B cell (primary cell): ENCODE measurements around the gene DPP4. TPM values are rescaled to one million over a fixed set of nuclear protein-coding genes. Genes with fewer than 3 reads are reported as not detected.

ENCODE experiments used
- ATAC-seq: fragments of 200-7000 bp; cut with Tn5 transposase; one replicate; pipeline ENCODE4 v1.10.0; 2021; ENCODE audit warnings: low read depth, mild to moderate bottlenecking, moderate number of reproducible peaks, moderate library complexity
- CTCF ChIA-PET: fragments of 350-600 bp; sonication (Branson Sonifier 250); formaldehyde crosslinking; loops from one replicate; lab custom pipeline; 2021; ENCODE audit warnings: antibody characterized with exemption, inconsistent platforms; lab: Charles Lee
- POLR2A ChIA-PET: fragments of 350-600 bp; sonication (Branson Sonifier 250); formaldehyde crosslinking; loops from one replicate; lab custom pipeline; 2021; ENCODE audit warnings: antibody characterized with exemption; lab: Charles Lee
- DNase-seq: peaks from one replicate; pipeline ENCODE4 v3.0.0; 2013
- H2AFZ ChIP-seq: 2 replicates; pipeline ENCODE4 v1.6.1; 2012; ENCODE audit warnings: mild to moderate bottlenecking, low read depth, low read length; ENCODE audit not compliant: insufficient read depth, poor library complexity, severe bottlenecking
- H3K27ac ChIP-seq, 2 donors: 1 replicate in 1 of 2; 2 replicates in 1 of 2; pipeline ENCODE4 v1.5.1; 2012 to 2013; ENCODE audit warnings: low read length in 2 of 2, mild to moderate bottlenecking in 2 of 2, moderate library complexity in 1 of 2
- H3K27me3 ChIP-seq, 4 experiments: fragments of 200-600 bp in 1 of 4; sonication (generic) in 1 of 4; replicated peaks in 1 of 4; 1 replicate in 2 of 4; 2 replicates in 2 of 4; pipeline versions ENCODE4 v1.6.1 to v1.7.0; 2013 to 2016; ENCODE audit warnings: low read length in 3 of 4, mild to moderate bottlenecking in 2 of 4, mixed read lengths in 1 of 4, moderate library complexity in 1 of 4; ENCODE audit not compliant: insufficient read depth in 4 of 4, control insufficient read depth in 3 of 4; ENCODE audit errors: control extremely low read depth in 1 of 4
- H3K36me3 ChIP-seq, 2 experiments: replicated peaks in 1 of 2; 1 replicate in 1 of 2; 2 replicates in 1 of 2; pipeline versions ENCODE4 v1.6.1 to v1.7.1; 2013; ENCODE audit warnings: low read length in 1 of 2; ENCODE audit not compliant: insufficient read depth in 2 of 2, control insufficient read depth in 1 of 2; ENCODE audit errors: control extremely low read depth in 1 of 2, extremely low read depth in 1 of 2
- H3K4me1 ChIP-seq, 2 donors: fragments of 200-600 bp in 1 of 2; sonication (generic) in 1 of 2; 1 replicate in 1 of 2; 2 replicates in 1 of 2; pipeline versions ENCODE4 v1.5.1 to v1.6.1; 2013 to 2017; ENCODE audit warnings: low read length in 2 of 2; ENCODE audit not compliant: control insufficient read depth in 2 of 2, insufficient read depth in 2 of 2
- H3K4me2 ChIP-seq: replicated peaks from 2 replicates; pipeline ENCODE3; 2012; ENCODE audit warnings: mild to moderate bottlenecking, low read depth, low read length; ENCODE audit not compliant: poor library complexity, severe bottlenecking
- H3K4me3 ChIP-seq, 5 experiments: fragments of 200-600 bp in 1 of 5; sonication (generic) in 1 of 5; 1 replicate in 3 of 5; 2 replicates in 2 of 5; pipeline versions ENCODE4 v1.5.1 to v1.7.0; 2011 to 2016; ENCODE audit warnings: low read length in 4 of 5, mild to moderate bottlenecking in 4 of 5, low read depth in 2 of 5, control low read depth in 1 of 5, moderate library complexity in 1 of 5; ENCODE audit not compliant: insufficient read depth in 1 of 5; ENCODE audit errors: control extremely low read depth in 1 of 5, extremely low read depth in 1 of 5
- H3K79me2 ChIP-seq: fragments of 200-600 bp; sonication (generic); one replicate; pipeline ENCODE4 v1.6.0; 2016; ENCODE audit warnings: low read length; ENCODE audit not compliant: control insufficient read depth, insufficient read depth
- H3K9ac ChIP-seq: fragments of 200-600 bp; sonication (generic); 2 replicates; pipeline ENCODE4 v1.6.1; 2017; ENCODE audit warnings: mild to moderate bottlenecking, low read length, moderate library complexity
- H3K9me3 ChIP-seq, 3 donors: one replicate each; pipeline versions ENCODE4 v1.6.1 to v1.7.1; 2013; ENCODE audit warnings: low read length in 2 of 3; ENCODE audit not compliant: control insufficient read depth in 2 of 3, insufficient read depth in 1 of 3; ENCODE audit errors: control extremely low read depth in 1 of 3
- H4K20me1 ChIP-seq: 2 replicates; pipeline ENCODE4 v1.6.0; 2012; ENCODE audit warnings: mild to moderate bottlenecking, low read length; ENCODE audit not compliant: insufficient read depth, control insufficient read depth, poor library complexity, severe bottlenecking
- H3K27ac Mint-ChIP-seq: one replicate; pipeline ENCODE4 v1.8.0; 2021; ENCODE audit warnings: mixed read lengths
- H3K27me3 Mint-ChIP-seq: one replicate; pipeline ENCODE4 v1.8.0; 2021; ENCODE audit warnings: mixed read lengths
- H3K4me1 Mint-ChIP-seq: one replicate; pipeline ENCODE4 v1.8.0; 2021; ENCODE audit warnings: mixed read lengths
- H3K4me3 Mint-ChIP-seq: one replicate; pipeline ENCODE4 v1.8.0; 2021; ENCODE audit warnings: mixed read lengths
- H3K9me3 Mint-ChIP-seq: one replicate; pipeline ENCODE4 v1.8.0; 2022; ENCODE audit warnings: mixed read lengths; ENCODE audit not compliant: insufficient read depth
- CTCF ChIP-seq: fragments of 200-600 bp; IDR thresholded peaks from one replicate; pipeline ENCODE4 v1.8.0; 2022; ENCODE audit warnings: antibody characterized with exemption, mild to moderate bottlenecking
- EZH2 ChIP-seq: IDR thresholded peaks from 2 replicates; pipeline ENCODE4 v1.6.1; 2012; ENCODE audit warnings: borderline replicate concordance, low read depth, mild to moderate bottlenecking, moderate library complexity, low read length; ENCODE audit not compliant: insufficient read depth, poor library complexity, severe bottlenecking
- WGBS: methylation state at CpG from one replicate; pipeline ENCODE4 v1.1.5; 2013; ENCODE audit warnings: missing lambda C conversion rate; ENCODE audit not compliant: insufficient coverage; 5-methylcytosine and 5-hydroxymethylcytosine counted together
- intact Hi-C: fragments of 100-400 bp; cut with micrococcal nuclease; formaldehyde crosslinking; loops from one replicate; pipeline ENCODE4 v1.10.0; 2022
- polyA plus RNA-seq: library from polyadenylated mRNA; depleted of rRNA; stranded (reverse); fragments of >200 nt; gene quantifications from 2 replicates; pipeline ENCODE4 v1.2.3, GENCODE V29; 2012
- total RNA-seq, 2 donors: library from RNA; stranded (reverse); fragments of 120-200 nt in 1 of 2; gene quantifications; 1 replicate in 1 of 2; 2 replicates in 1 of 2; pipeline versions ENCODE4 v1.2.3 to v1.2.4, GENCODE V29; 2013 to 2022

Gene DPP4
- total and polyA plus RNA-seq, 2 donors (not counting 1 experiment from before 2014, with no cell fraction given): 0.18 to 1.2 TPM

- H3K9me3 Mint-ChIP-seq: no peaks in the 10 kb centered on the region
- H3K4me1 ChIP-seq: no peaks in the 10 kb centered on the region
- no peak overlapping the region for H2AFZ ChIP-seq
- no peaks in the 10 kb centered on the region for H3K9me3 ChIP-seq
- H3K27me3 ChIP-seq: no peaks in the 10 kb centered on the region
- H3K9ac ChIP-seq: no peak overlapping the region
- TF ChIP-seq CTCF (no peak), EZH2 (no peak)
- no peaks in the 10 kb centered on the region for H3K79me2 ChIP-seq
- no peak overlapping the region for H3K4me2 ChIP-seq
- no peaks in the 10 kb centered on the region for H3K36me3 ChIP-seq
- ChIA-PET CTCF (no interaction called here), POLR2A (no interaction called here)
- no peaks in the 10 kb centered on the region for H4K20me1 ChIP-seq
- no peak overlapping the region for H3K27ac Mint-ChIP-seq
- H3K27me3 Mint-ChIP-seq: no peaks in the 10 kb centered on the region
- DNase-seq: no peak
- ATAC-seq: no peak
- no peak overlapping the region for H3K4me3 ChIP-seq
- intact Hi-C loops: no loop called here
- no peak overlapping the region for H3K4me3 Mint-ChIP-seq
- no peak overlapping the region for H3K27ac ChIP-seq
- no peaks in the 10 kb centered on the region for H3K4me1 Mint-ChIP-seq
- WGBS: 100% methylated on average over 1 of the region's 3 CpGs
Observed at GRCh38 chr2:161947406-161947805, 126.6 kb downstream of the DPP4 start.

GRCh38 chr2:161946489-161947107 is 127.4 kb downstream of the DPP4 start:
- no peaks in the 10 kb centered on the region for H3K36me3 ChIP-seq
- H3K4me3 ChIP-seq: no peak overlapping the region
- H3K4me1 ChIP-seq: no peaks in the 10 kb centered on the region
- TF ChIP-seq CTCF (peak; percentile 40), EZH2 (no peak)
- H3K9ac ChIP-seq: no peak overlapping the region
- intact Hi-C loops: no loop called here
- no peak overlapping the region for H3K27ac ChIP-seq
- no peak overlapping the region for H2AFZ ChIP-seq
- H4K20me1 ChIP-seq: no peaks in the 10 kb centered on the region
- no peaks in the 10 kb centered on the region for H3K9me3 ChIP-seq
- ChIA-PET POLR2A (no interaction called here), CTCF (no interaction called here)
- no peak for ATAC-seq
- H3K4me2 ChIP-seq: no peak overlapping the region
- no CpG with 5 or more reads among the region's 3 CpGs for WGBS
- H3K27me3 Mint-ChIP-seq: no peaks in the 10 kb centered on the region
- H3K27me3 ChIP-seq: no peaks in the 10 kb centered on the region
- no peak for DNase-seq
- H3K4me1 Mint-ChIP-seq: no peaks in the 10 kb centered on the region
- H3K79me2 ChIP-seq: no peaks in the 10 kb centered on the region
- H3K27ac Mint-ChIP-seq: no peak overlapping the region
- H3K4me3 Mint-ChIP-seq: no peak overlapping the region
- H3K9me3 Mint-ChIP-seq: no peaks in the 10 kb centered on the region
